DMS79 (cell line): ENCODE results near the gene APOBR.
A peak's percentile ranks its signal among the peaks of the same experiment; 100 is the strongest.
"Not testable (repeated sequence)": the region's sequence is repeated elsewhere in the genome, so short reads cannot be mapped to it uniquely, and the experiment has no call there.

Experiments
- DNase-seq: peaks from one replicate; lab custom pipeline; 2025; lab: John Stamatoyannopoulos, UW

Gene APOBR

DNA sequence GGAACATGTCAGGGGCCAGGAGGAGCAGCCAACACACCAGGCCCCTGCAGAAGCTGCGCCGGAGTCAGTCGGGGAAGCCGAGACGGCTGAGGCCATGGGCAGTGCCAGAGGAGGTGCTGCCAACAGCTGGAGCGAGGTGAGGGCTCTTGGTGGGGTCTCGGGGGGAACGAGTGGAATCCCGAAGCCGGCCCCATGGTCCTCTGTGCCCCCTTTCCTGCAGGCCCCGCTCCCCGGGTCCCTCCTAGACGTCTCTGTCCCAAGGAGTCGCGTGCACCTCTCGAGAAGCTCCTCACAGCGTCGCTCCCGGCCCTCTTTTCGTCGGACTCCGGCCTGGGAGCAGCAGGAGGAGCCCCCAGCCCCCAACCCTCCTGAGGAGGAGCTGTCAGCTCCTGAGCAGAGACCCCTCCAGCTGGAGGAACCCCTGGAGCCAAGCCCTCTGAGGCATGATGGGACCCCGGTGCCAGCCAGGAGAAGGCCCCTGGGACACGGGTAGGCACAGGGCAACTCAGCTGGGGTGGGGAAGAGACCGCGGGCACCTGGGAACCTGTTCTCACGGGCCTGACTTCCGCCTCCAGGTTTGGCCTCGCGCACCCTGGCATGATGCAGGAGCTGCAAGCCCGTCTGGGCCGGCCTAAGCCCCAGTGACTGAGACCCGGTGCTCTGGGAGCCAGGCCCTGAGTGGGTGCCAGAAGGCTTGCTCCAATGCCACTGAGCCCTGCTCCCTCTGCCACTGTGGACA lies 3.6 kb downstream of the APOBR start:
- no peak for DNase-seq

- no peak for DNase-seq
These were observed 4.4 kb downstream of the APOBR start for GRCh38 chr16:28498666-28499381.

DNA sequence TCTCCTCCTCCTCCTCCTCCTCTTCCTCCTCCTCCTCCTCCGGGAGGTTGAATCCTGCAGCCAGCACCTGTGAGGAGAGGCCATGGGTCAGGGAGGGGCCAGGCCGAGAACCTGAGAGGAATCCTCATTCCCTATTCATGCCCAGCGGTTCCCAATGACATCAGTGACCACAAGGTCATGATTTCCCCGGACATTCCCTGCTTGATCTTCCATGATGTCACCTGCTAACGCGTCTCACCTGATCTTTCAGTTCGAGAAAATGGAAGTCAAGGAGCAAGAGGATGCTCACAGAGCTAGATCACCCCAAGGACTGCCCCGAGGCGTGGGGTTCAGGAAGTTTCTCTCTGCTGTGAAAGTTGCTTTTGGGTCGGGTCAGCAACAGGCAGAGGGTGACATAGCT lies 5.4 kb downstream of the APOBR start:
- DNase-seq: no peak

GRCh38 chr16:28500476-28501180 lies 6.2 kb downstream of the APOBR start:
- DNase-seq: not testable (repeated sequence)

DNA sequence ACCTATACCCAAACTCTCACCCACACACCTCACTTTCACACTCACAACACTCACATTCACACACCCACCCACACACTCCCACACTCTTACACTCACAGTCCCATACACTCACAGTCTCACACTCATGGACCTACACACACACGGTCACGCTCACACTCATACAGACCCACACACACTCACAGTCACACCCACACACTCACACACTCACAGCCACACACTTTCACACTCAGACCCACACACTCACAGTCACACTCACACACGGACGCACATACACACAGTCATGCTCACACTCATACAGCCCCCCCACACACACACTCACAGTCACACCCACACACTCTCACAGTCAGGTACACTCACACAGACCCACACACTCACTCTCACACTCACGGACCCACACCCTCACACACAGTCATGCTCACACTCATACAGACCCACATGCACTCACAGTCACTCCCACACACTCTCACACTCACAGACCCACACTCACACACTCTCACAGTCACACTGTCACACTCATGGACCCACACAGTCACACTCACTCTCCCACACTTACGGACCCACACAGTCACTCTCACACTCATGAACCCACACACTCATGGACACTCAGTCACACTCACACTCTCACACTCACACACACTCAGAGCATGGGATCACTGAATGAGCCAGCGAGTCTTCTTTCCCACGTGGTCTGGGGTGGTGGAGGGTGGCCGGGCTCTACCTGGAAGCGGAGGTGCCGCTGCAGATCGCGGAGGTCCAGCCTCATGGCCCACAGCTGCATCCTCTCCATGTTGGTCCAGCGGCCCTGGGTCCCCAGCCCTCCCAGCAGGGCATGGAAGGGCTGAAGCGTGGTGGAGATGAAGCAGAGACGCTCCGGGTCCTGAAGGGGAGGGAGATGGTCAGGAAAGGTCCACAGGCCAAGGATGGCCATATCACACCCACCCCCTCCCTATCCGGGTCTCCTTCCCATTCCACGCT lies 7.1 kb downstream of the APOBR start:
- no peak for DNase-seq

DNA sequence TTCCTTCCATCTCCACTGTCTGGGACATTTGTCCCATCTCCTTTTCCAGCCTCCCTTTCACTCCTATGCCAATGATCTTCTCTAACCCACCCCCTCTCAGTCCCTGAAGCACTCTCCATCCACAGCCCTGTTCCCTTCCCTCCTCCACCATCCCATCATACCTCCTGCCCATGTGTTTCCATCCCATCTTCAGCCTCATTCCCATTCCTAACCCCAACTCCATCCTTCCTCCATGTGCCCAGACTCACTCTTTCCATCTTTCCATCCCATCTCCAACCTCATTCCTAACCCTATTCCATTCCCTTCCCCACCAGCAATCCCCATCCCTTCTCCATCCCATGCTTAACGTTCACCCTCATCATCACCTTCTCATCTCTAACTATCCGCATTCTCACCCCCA lies 7.8 kb downstream of the APOBR start:
- no peak for DNase-seq

- no peak for DNase-seq
These were observed 9.2 kb downstream of the APOBR start for GRCh38 chr16:28503470-28504259.

GRCh38 chr16:28504707-28505404 lies 10.4 kb downstream of the APOBR start:
- peak; percentile 79 for DNase-seq

GRCh38 chr16:28505489-28506137 lies 11.2 kb downstream of the APOBR start:
- DNase-seq: no peak

- no peak for DNase-seq
These were observed 16.6 kb downstream of the APOBR start for GRCh38 chr16:28511031-28511430.

DNA sequence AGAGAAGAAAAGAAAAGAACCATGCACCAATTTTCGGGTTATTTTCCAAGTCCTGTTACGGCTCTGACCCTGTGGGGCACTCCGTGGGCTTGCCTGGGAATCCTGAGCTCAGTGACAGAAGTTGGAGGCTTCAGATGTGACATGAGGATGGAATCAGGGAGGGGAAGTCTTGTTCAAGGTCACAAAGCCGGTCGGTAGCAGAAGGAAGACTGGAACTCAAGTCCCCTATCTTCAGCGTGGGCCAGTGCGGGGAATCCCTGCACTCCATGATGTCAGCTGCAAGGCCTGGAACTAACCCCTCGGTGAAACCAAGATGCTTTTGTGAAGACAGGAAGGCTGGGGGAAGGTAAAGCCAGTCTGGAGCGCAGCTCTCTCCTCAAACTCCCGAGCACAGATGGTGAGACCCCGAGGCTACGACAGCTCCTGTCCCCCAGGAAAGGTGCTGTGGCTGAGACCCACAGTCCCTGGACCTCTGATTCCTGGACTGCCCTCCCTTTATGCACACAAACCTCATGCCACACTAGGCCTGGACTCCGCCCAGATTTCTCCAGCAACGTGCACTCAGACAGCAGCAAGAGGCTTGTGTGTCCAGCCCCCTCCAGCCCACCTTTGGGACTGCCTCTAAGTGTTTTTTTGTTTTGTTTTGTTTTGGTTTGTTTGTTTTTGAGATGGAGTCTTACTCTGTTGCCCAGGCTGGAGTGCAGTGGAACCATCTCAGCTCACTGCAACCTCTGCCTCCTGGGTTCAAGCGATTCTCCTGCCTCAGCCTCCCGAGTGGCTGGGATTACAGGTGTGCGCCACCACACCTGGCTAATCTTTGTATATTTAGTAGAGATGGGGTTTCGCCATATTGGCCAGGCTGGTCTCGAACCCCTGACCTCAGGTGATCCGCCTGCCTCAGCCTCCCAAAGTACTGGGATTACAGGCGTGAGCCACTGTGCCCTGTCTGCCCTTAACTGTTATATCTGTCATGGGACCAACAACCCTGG lies 17.7 kb downstream of the APOBR start:
- no peak for DNase-seq

DNA sequence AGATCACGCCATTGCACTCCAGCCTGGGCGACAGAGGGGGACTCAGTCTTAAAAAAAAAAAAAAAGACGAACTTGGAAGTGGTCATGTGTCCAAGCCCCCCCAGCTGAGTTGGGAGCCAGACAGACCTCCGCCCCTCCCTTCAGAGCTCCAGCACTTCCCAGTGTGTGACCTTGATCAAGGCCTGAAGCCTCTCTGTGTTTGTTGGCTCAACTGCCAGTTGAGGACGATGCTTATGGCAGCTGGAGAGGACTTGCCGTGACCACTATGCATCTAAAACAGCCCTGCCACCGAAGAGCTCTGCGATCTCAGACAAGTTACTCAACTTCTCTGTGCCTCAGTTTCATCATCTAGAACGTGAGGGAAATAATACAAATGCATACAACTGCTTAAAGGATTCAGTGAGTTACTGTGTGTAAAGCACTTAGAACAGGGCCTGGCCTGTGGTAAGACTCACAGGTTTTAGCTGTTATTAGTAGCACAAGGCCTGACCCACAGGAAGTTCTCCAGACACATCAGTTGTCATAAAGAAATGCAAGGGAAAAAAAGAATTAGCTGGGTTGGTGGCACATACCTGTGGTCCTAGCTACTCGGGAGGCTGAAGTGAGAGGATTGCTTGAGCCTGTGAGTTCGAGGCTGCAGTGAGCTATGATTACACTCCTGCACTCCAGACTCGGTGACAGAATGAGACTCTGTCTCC lies 19.2 kb downstream of the APOBR start:
- DNase-seq: no peak

- DNase-seq: no peak
These were observed 19.8 kb downstream of the APOBR start for GRCh38 chr16:28514246-28514645.

- no peak for DNase-seq
These were observed 26.2 kb downstream of the APOBR start for GRCh38 chr16:28520672-28521071.

GRCh38 chr16:28521436-28521835 lies 27.0 kb downstream of the APOBR start:
- DNase-seq: no peak

- no peak for DNase-seq
These were observed 28.3 kb downstream of the APOBR start for GRCh38 chr16:28522792-28523191.

GRCh38 chr16:28524681-28525171 lies 30.3 kb downstream of the APOBR start:
- DNase-seq: no peak
